AG20443 (cell line): ENCODE results near the gene ATP5F1C.

Source experiments
- DNase-seq: peaks from one replicate; pipeline ENCODE4 v3.0.0; 2012; ENCODE audit warnings: low spot score, mixed read lengths

The ATP5F1C gene

DNA sequence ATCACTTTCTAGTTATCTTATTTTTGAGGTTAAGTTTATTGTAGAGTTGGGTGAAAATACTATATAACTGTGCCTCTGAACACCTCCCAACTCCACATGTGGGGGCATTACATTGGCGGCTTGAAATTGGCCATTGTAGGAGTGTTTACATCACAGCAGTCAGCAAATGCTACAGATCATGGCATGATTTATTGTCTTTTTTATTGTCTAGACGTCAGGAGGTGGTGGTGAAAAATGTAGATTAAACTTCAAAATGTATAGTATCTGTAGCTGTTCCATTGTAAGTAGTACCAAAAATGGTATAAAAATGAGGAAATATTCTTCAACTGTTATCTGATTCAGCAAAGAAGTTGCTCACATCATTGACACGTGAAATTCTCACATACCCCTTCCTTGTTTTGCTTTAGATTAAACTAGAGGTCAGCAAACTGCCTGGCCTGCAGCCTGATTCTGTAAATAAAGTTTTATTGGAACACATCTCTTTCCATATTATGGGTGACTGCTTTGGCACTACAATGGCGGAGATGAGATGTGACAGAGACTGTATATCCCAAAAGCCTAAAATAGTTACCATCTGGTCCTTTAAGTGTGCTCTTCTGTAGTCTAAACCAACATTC, 65.4 kb downstream of the ATP5F1C start:
- no peak for DNase-seq

- DNase-seq, result no peak
Observed at GRCh38 chr10:7853890-7854289, 65.9 kb downstream of the ATP5F1C start.

- no peak for DNase-seq
Observed at GRCh38 chr10:7855205-7855604, 67.2 kb downstream of the ATP5F1C start.

GRCh38 chr10:7856678-7857077, 68.7 kb downstream of the ATP5F1C start:
- no peak for DNase-seq

DNA sequence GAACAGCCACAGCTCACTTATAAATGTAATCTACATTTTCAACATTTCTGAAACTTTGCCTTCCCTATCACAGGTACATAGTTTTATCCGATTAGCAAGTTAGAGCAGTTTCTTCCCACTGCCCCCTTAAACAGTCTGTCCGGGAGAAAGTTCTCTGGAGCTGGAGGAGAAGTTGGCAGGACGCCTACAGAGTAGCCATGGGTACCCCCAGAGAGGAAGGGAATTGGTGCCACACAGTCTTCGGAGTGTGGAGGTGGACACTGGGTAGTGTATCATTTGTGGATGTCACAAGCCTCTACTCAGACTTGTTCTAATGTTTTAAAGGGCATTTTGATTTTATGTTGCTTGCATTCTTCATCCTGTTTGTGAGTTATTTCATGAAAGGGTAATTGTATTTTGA, 69.3 kb downstream of the ATP5F1C start:
- DNase-seq, result no peak
